DMS114 treated with DMSO at 0.1 percent for 48 hours (cell line): ENCODE measurements around the gene LEF1.
A peak's percentile ranks its signal among the peaks of the same experiment; 100 is the strongest.
"Not testable (repeated sequence)": the region's sequence is repeated elsewhere in the genome, so short reads cannot be mapped to it uniquely, and the experiment has no call there.

ENCODE experiments used
- DNase-seq: peaks from one replicate; lab custom pipeline; 2025; ENCODE audit not compliant: unreplicated experiment; lab: John Stamatoyannopoulos, UW

The LEF1 gene

DNA sequence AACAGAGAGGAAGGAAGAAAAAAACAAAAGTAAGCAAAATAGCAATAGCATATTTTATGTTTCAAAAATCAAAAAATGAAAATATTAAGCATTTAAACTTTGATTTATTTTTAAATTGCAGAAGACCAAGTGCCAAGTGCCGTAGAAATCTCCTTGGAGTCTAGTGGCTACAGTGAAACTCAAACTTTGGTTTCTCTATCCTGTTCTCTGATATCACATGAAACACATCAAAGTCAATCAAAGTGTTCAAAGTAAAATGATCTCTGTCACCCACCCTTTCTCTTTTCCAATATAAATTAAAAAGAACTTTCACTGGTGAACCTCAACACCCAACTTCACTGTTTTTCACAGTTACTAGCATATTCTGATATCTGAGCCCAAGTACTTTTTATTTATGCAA lies 98.0 kb downstream of the LEF1 start:
- no peak for DNase-seq

- DNase-seq = no peak
Observed at GRCh38 chr4:108068442-108068841, 100.3 kb downstream of the LEF1 start.

- DNase-seq = no peak
Observed at GRCh38 chr4:108060686-108061321, 107.9 kb downstream of the LEF1 start.

DNA sequence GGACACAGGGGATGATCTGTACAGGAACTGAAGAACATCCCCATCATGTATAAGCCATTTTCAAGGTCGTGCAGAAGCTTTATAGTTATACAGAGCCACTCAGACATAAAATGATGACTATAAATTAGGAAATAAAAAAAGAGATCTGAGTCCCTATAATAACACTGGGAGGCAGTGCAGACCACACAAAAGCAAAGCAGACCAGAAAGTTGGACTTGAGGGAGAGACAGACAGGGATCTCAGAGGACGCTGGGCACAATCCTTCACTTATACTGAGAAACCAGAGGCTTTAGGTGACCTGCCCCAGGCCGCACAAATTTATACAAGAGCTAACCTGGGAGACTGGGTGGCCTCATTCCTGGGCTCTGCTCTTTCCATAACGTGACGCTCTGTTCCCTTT lies 108.6 kb downstream of the LEF1 start:
- DNase-seq = peak; percentile 31

GRCh38 chr4:108058685-108059440 lies 109.9 kb downstream of the LEF1 start:
- no peak for DNase-seq

DNA sequence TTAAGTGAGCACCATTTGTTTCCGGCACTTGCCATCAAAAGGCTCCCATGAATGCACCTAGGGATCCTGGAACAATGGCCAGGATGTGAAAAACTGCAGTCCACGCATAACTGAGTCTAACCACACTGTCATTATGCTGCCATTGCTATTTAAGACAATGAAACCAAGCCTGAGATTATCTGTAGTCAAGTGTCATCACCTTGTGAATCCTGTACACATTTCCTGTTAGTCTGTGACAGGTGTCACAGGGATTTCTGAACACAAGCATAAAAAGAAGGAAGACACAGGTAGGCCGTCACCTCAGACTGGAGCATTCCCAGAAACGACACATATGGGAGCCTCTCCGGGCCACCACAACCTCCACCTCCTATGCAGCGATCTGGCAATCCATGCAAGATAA lies 112.3 kb downstream of the LEF1 start:
- DNase-seq = no peak

DNA sequence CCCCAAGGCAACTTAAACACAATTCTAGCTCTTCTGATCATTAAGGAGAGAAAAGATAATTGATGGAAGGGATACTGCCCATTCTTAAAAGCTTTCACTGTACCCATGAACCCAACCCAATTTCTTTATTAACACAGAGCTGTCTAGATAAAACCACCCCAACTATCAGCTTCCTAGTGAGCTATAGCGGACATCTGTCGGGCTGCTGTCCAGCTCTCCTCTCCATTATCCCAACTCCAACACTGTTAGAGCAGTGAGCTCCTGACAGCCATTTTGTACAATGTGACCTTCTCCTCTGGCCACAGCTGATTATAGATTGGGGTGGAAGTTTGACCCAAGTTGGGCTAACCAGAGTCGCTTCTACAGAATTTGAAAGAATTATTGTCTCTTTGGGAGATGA lies 112.9 kb downstream of the LEF1 start:
- no peak for DNase-seq

DNA sequence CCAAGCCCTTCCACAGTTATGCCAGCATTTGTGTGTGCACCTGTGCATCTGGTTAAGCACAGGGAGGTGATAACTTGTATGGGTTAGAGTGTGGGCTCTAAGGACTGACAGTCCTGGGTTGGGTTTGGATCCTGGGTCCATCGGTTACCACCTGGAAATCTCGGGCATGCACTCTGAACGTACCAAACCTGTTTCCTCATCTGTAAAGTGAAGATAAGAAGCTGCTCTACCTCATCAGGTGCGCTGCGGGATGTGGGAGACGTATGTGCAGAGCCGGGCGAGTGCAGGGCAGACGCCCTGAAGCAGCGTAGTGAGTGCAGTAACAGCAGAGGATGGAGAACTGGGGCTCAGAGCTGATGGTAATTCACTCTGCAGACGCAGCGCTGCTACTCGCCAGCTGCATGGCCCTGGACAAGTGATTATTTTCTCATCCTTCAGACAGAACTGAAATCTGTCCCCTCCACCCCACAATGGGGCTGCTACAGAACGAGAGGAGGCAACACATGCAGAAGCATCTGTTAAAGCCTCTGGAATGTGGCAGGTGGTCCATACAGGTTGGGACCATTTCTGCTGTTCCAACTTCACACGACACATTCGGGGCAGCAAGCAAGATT lies 114.6 kb downstream of the LEF1 start:
- no peak for DNase-seq

DNA sequence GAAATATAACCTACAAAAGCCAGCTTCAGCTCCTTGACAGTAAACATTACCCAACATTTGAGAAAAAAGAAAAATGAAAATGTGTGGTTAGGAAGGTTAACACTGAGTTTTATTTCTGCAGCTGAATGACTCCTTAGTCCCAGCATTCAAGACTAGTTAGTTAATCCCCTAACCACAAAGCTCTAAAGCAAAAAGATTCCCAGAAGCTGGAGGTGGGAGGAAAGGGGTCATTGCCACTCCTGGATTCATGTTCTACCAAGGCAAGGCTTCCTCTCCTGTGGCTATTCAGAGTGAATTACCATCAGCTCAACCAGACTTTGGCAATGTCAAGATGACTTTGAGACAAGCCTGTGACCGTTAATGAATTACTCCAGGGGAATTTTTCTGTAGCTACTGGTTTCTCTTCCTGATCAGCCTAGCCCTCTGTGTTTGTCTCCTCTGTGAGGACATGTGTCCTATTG lies 115.5 kb downstream of the LEF1 start:
- DNase-seq = no peak

GRCh38 chr4:108052558-108053120 lies 116.1 kb downstream of the LEF1 start:
- DNase-seq = no peak

DNA sequence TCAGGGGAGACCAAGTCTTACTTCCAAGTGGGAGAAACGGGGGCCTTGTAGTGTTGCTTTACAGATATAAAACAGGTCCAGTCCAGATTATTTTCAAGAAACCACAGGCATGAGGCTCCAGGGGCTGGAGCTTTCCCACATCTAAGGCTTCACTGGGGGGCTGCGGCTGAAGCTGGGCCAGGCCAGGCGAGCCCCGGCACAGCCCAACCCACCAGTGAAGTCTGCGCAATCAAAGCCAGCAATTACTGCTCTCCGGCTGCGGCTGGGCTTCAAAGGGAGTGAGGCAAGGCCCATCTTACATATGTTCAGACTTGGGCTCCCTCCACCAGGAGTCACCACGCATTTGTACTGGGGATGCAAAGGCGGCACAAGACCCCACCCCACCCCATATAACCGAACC lies 117.4 kb downstream of the LEF1 start:
- DNase-seq = no peak

GRCh38 chr4:108050166-108051111 lies 118.3 kb downstream of the LEF1 start:
- DNase-seq = not testable (repeated sequence)

DNA sequence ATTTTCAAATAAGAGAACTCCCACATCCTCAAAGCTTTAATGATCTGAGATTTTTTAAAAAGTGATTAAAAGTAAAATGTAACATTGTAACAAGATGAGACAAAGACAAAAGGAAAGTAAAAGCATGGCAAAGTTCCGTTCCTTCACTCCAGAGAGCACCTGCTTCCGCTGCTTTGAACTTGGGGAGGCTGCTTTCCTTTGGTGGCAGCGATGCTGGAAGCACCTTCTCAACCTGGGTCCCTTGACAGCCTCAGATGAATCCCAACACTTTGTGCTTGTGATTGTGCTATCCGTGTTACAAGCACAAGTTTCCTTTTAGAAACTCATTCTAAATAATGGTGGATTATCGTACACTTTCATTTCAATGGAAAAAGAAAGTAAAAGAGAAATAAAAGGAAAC lies 119.3 kb downstream of the LEF1 start:
- DNase-seq = no peak

DNA sequence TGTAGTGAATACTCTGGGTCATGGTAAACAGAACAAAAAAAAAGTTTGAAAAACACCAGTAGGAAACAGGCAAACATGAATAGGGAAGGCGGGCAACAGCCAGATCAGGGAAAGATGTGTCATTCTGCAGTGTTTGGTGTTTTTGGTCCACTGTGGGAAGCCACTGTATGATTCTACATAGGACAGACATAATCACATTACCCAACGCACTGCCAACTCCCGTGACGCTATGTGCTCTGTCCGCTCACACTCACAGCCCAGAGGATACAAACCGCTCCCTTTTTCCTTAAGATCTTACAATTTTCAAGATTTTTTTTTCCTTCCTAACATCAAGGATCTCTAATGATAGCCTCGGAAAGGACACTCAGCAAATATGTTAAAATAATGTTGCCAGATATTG lies 119.7 kb downstream of the LEF1 start:
- no peak for DNase-seq

- DNase-seq = no peak
Observed at GRCh38 chr4:108048157-108048556, 120.6 kb downstream of the LEF1 start.

DNA sequence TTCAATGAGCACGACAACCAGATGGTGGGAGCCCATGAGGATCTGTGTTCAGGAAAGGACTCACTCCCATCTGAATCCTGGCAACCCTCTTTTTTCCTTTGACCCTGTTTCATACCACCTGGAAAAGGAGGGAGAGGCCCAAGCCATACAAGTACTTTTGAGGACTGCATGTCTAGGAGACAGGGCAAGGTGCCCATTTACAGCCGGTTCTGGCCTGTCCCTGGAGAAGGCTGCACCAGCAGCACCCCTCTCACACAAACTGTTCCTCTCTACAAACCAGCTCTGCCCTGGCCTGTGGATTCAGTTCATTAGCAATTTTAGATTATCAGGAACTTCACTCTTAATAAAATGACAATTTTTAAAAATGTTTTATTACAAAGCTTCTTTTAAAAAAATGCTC lies 121.5 kb downstream of the LEF1 start:
- no peak for DNase-seq

GRCh38 chr4:108045687-108046024 lies 123.1 kb downstream of the LEF1 start:
- DNase-seq = no peak

DNA sequence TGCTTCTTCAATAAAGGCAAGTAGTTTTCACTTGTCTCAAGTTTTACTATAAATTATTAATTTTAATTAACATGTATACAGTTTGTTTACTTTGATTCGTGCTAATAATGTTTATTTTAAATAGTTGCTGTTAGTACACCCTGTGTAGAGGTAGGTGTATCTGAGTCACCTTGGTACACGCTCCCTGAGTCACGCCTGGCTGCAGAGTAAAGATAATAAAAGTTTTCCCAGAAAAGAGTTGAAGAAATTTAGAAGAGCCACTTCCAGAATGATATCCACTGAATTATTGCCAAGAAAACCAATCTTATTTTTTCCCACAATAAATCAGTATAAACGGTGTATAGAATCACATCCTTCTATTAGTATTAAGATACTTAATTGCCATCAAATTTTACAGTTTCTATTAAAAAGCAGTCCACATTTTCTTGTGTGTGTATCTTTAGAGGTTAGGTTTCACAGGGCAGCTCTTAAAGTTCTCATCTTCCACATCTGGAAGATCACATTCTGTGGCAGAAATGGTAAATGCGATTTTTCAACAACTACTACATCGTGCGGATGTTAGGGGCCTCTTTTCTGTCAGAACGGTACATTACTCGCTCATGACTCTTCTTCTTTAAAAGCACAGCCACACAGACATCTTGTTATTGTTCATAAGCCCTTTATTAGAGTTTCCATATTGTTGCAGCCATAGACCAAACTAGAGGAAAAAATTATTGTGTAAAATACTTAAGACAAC lies 123.6 kb downstream of the LEF1 start:
- no peak for DNase-seq

- no peak for DNase-seq
Observed at GRCh38 chr4:108043526-108043925, 125.2 kb downstream of the LEF1 start.

GRCh38 chr4:108042927-108043326 lies 125.8 kb downstream of the LEF1 start:
- no peak for DNase-seq
